ENCODE data around the gene CR1L.
"Not testable (repeated sequence)": the region's sequence is repeated elsewhere in the genome, so short reads cannot be mapped to it uniquely, and the experiment has no call there.

CR1L gene

GRCh38 chr1:207646944-207647579, 2.1 kb downstream of the CR1L start:
- no peak for DNase-seq

GRCh38 chr1:207647671-207648333, 2.9 kb downstream of the CR1L start:
- no peak for DNase-seq

- DNase-seq = no peak
Observed at GRCh38 chr1:207648334-207649209, 3.6 kb downstream of the CR1L start.

GRCh38 chr1:207649210-207649753, 4.3 kb downstream of the CR1L start:
- no peak for DNase-seq

- no peak for DNase-seq
Observed at GRCh38 chr1:207649865-207650580, 5.1 kb downstream of the CR1L start.

- DNase-seq = no peak
Observed at GRCh38 chr1:207651583-207651982, 6.7 kb downstream of the CR1L start.

GRCh38 chr1:207654320-207654719, 9.4 kb downstream of the CR1L start:
- no peak for DNase-seq

- no peak for DNase-seq
Observed at GRCh38 chr1:207658408-207658807, 13.5 kb downstream of the CR1L start.

GRCh38 chr1:207658904-207659485, 14.1 kb downstream of the CR1L start:
- DNase-seq = no peak

GRCh38 chr1:207659545-207660153, 14.7 kb downstream of the CR1L start:
- no peak for DNase-seq

GRCh38 chr1:207661420-207661819, 16.5 kb downstream of the CR1L start:
- DNase-seq = not testable (repeated sequence)

- no peak for DNase-seq
Observed at GRCh38 chr1:207666342-207666741, 21.4 kb downstream of the CR1L start.

GRCh38 chr1:207669528-207670009, 24.6 kb downstream of the CR1L start:
- no peak for DNase-seq

- no peak for DNase-seq
Observed at GRCh38 chr1:207670192-207670591, 25.3 kb downstream of the CR1L start.

GRCh38 chr1:207670997-207671396, 26.1 kb downstream of the CR1L start:
- no peak for DNase-seq

- DNase-seq = peak; percentile 14
Observed at GRCh38 chr1:207672522-207673130, 27.7 kb downstream of the CR1L start.

GRCh38 chr1:207673399-207673798, 28.5 kb downstream of the CR1L start:
- no peak for DNase-seq

- DNase-seq = no peak
Observed at GRCh38 chr1:207676153-207676552, 31.2 kb downstream of the CR1L start.

GRCh38 chr1:207680590-207681388, 35.9 kb downstream of the CR1L start:
- DNase-seq = not testable (repeated sequence)

- not testable (repeated sequence) for DNase-seq
Observed at GRCh38 chr1:207682872-207683434, 38.0 kb downstream of the CR1L start.

All from NCI-H446 treated with DMSO at 0.1 percent for 48 hours (cell line).